Omental fat pad (tissue), 4 donors: ENCODE data around the gene ADGRG1. TPM values are rescaled to one million over a fixed set of nuclear protein-coding genes. Genes with fewer than 3 reads are reported as not detected.
"Not testable (repeated sequence)": the region's sequence is repeated elsewhere in the genome, so short reads cannot be mapped to it uniquely, and the experiment has no call there.

Source experiments
- ATAC-seq: fragments of 150-250 bp; one replicate; pipeline ENCODE4 v1.9.1; 2016; ENCODE audit warnings: mild to moderate bottlenecking, moderate library complexity; ENCODE audit not compliant: low FRiP score
- DNase-seq: peaks from one replicate; pipeline ENCODE4 v3.0.0-alpha.2; 2019; ENCODE audit warnings: low spot score
- CTCF ChIP-seq, 3 donors: fragments of 450-650 bp; IDR thresholded peaks; one replicate each; pipeline ENCODE4 v1.5.1; 2016 to 2017; ENCODE audit warnings: antibody characterized with exemption in 3 of 3, mild to moderate bottlenecking in 3 of 3, moderate library complexity in 2 of 3
- total RNA-seq, 4 donors: library from RNA; depleted of rRNA; stranded (reverse); fragments of >200 nt; gene quantifications; one replicate each; pipeline ENCODE4 v1.1.0, GENCODE V29; 2016

Gene ADGRG1
- total RNA-seq, 4 donors from 2014 or later: 15.3 to 99.1 (median 70.5) TPM

DNA sequence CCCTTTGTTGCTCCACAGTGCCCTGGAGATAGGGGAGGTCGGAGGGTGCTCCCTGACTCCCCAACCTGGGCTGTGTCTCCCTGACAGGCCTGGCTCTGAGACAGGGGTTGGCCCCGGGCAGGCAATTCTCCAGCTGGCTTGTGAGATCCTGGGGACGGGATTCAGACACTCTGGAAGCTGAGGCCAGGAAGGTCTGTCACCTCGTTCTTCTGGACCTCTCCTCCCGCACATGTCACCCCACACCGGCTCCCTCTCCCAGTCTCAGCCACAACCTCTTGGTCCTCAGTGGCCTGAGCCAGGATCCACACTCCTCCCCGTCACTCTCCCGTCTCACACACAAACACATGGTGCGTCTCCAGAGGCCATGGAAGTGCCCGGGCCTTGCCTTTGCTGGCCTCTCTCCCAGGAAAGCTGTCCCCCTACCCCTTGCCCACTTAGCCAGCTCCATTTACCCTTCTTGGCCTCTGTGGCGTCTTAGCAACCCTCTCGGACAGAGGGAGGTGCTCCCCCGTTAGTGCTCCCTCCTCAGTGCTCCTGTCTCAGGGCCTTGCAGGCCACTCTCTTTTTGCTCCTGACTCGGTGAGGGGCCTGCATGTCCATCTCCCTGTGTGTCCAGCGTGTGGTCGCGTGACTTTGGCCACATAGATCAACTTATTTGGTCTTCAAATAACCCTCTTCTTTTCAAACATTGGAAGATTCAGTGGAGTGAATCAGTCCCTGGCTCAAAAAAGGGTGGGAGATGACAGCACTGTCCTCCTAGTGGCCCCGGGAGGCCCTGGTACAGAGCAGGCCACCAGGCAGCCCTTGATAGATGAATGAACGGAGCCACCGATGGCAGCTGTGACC lies 40.4 kb downstream of the ADGRG1 start:
- TF ChIP-seq CTCF (IDR thresholded peaks at IDR 0.05): no peak
- no peak for ATAC-seq
- DNase-seq: no peak

DNA sequence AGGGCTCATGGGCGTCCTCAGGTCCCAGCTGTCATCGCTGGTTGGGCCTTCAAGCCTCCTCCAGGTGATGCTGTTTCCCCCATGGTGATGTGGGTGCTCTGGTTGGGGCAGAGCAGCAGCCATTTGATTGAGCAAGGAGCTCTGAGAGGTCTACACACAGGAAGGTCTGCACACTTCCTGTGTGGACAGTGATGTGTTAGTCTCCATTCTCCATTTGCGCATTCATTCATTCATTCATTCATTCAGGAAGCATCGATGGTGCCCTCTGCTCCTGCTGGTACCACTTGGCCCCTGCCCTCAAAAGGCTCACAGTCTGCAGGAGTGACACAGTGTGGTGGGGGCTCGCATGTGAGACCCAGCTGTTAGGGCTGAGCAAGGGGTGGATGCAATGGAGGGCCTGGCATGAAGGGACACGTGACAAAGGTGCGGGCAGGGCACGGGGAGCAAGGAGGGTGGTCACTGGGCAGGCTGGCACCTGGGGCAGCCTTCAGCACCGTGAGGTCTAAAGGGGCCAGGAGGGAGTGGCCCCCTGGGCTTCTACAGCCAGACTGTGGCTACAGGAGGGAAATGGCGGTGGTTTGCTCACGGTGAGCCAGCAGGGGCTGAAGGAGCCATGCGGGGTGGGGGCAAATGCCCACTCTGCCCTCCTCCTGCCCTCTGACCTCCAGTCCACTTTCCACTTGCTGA lies 41.2 kb downstream of the ADGRG1 start:
- DNase-seq: no peak
- no peak for ATAC-seq
- TF ChIP-seq CTCF (IDR thresholded peaks at IDR 0.05): no peak

DNA sequence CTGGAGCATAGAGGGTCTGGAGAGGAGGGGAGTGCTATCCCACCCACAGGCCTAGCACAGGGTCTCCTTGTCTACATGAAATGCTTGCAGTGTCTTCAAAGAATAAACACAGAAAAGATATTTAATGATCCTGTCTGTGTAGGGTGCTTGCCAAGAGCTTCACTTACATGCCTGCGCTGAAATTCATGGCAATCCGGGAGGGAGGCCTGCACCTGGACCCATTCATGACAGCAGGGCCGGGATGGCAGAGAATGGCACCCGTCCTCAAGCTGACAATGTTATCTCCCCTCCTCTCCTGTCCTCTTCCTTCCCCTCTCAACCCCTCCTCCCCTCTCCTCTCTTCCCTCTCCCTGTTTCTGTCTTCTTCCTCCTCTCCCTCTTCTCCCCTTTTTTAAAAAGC lies 41.8 kb downstream of the ADGRG1 start:
- no peak for TF ChIP-seq CTCF (IDR thresholded peaks at IDR 0.05)
- ATAC-seq: no peak
- DNase-seq: no peak

- not testable (repeated sequence) for ATAC-seq, DNase-seq
Measured at GRCh38 chr16:57671451-57671850, 43.0 kb downstream of the ADGRG1 start.

DNA sequence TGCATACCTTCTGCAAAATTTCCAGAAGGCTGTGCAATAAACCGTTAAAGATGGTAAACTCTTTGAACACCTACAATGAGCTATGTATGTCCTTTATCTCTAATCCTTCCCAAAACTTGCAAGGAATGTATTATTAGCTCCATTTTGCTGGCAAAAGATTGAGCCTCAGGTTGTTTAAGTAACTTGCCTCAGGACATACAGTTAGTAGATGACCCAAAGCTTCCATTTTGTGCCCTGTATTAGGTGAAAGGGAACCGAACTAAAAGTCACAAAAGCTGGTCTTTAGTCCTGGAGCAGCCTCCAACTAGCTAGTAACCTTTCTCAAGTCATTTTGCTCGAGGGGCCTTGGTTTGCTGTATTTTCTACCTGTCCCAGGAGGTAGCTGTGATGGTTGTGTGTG lies 44.0 kb downstream of the ADGRG1 start:
- DNase-seq: no peak
- TF ChIP-seq CTCF (IDR thresholded peaks at IDR 0.05): no peak
- no peak for ATAC-seq

DNA sequence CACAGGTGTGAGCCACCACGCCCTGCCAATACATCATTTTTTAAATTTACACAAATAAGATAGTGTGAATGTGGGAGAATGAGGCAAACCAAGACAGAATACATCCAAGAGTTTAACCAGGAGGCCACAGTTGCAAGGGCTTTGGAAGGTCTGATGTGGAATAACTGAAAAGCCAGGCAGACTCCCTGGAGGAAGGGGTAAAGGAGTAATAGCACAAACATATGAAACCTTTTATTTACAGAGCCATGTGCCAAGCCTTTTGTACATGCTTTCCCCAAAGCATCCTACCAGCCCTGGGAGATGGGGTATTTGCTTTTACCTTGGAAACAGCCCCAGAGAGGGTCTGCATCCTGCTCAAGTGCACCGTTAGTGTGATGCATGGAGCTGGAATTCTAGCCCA lies 44.4 kb downstream of the ADGRG1 start:
- no peak for DNase-seq
- TF ChIP-seq CTCF (IDR thresholded peaks at IDR 0.05): no peak
- no peak for ATAC-seq

DNA sequence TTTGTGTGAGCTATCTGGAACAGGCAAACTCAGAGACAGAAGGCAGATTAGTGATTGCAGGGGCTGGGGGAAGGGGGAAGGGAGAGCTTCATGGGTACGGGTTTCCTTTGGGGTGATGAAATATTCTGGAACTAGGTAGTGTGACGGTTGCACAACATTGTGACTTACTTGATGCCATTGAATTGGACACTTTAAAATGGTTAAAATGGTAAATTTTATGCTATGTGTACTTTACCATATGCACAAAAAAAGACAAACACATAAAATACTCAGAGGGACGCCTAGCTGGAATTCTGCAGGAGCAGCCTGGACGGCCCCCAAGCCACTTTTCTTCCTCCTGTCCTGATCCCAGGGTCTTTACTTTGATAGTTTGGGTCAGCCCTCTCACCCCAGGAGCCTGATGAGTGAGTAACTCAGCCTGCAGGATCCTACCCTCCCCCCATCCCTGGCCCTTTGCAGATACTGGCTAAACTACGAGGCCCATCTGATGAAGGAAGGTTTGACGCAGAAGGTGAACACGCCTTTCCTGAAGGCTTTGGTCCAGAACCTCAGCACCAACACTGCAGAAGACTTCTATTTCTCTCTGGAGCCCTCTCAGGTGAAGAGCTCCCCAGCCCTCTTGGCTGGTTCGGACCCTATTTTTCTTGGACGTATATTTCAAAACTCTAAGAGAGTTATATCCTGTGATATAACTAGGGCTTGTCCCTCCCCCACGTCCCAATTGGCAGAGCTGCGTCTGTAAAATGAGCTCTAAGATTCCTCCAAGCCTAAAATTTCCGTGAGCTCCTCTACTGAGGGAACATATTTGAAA lies 47.5 kb downstream of the ADGRG1 start:
- no peak for TF ChIP-seq CTCF (IDR thresholded peaks at IDR 0.05)
- DNase-seq (no peak), ATAC-seq (peak; percentile 52)
